ENCODE results near the gene MIF4GD. TPM values are rescaled to one million over a fixed set of nuclear protein-coding genes. Genes with fewer than 3 reads are reported as not detected.
"Not testable (repeated sequence)": the region's sequence is repeated elsewhere in the genome, so short reads cannot be mapped to it uniquely, and the experiment has no call there.

MIF4GD gene
- total RNA-seq, 1 donor = 8.7 TPM

DNA sequence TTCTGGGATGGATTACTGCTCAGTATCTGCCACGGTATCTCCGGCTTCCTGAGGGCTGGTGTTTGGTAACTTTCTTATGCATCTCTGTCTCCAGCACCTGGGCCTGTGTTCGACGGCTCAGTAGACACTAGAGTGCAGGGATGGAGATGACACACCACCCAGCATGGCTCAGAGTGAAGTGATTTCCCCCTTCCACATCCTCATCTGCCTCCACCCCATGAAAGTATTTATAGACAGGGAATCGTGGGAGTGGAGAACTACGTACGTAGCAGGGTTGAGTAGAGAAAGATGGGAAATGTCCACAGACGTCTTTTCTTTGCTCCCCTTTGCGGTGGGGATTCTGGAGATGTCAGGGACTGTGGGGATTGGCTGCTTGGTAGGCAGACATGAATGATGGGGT lies 30.0 kb upstream of the MIF4GD start:
- DNase-seq (ENCODE audit: insufficient read length, low spot score, missing footprints) = no peak
- Histone ChIP-seq H3K36me3 (ENCODE audit: insufficient read depth, low read length) (no peaks in the 10 kb centered on the region), H2AFZ (ENCODE audit: low read length) (no peak overlapping the region), H3K27ac (ENCODE audit: low read depth, low read length) (no peak overlapping the region), H4K20me1 (ENCODE audit: insufficient read depth, low read length) (no peaks in the 10 kb centered on the region), H3K4me2 (ENCODE audit: insufficient read depth, low read length) (no peak overlapping the region), H3K4me3 (ENCODE audit: insufficient read depth, low read length) (no peak overlapping the region), H3K27me3 (ENCODE audit: insufficient read depth, low read length) (no peaks in the 10 kb centered on the region), H3K4me1 (ENCODE audit: insufficient read depth, low read length) (no peaks in the 10 kb centered on the region), H3K9me3 (ENCODE audit: low read depth, low read length) (no peaks in the 10 kb centered on the region), H3K79me2 (ENCODE audit: insufficient read depth, low read length) (no peaks in the 10 kb centered on the region)
- TF ChIP-seq, protein P1, sequence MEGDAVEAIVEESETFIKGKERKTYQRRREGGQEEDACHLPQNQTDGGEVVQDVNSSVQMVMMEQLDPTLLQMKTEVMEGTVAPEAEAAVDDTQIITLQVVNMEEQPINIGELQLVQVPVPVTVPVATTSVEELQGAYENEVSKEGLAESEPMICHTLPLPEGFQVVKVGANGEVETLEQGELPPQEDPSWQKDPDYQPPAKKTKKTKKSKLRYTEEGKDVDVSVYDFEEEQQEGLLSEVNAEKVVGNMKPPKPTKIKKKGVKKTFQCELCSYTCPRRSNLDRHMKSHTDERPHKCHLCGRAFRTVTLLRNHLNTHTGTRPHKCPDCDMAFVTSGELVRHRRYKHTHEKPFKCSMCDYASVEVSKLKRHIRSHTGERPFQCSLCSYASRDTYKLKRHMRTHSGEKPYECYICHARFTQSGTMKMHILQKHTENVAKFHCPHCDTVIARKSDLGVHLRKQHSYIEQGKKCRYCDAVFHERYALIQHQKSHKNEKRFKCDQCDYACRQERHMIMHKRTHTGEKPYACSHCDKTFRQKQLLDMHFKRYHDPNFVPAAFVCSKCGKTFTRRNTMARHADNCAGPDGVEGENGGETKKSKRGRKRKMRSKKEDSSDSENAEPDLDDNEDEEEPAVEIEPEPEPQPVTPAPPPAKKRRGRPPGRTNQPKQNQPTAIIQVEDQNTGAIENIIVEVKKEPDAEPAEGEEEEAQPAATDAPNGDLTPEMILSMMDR (IDR thresholded peaks at IDR 0.05; ENCODE audit: extremely low read depth, low read depth, low read length) = no peak

DNA sequence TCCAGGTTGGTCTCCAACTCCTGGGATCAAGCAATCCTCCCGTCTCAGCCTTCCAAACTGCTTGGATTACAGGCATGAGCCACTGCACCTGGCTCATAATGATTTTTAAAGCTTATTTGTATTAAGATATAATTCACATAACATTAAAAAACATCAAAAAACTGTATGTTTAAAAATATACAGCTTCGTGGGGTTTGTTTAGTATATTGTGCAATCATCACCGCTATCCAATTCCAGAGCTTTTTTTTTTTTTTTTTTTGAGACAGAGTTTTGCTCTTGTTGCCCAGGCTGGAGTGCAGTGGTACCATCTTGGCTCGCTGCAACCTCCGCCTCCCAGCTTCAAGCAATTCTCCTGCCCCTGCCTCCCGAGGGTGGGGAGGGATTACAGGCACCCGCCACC lies 29.2 kb upstream of the MIF4GD start:
- DNase-seq (ENCODE audit: insufficient read length, low spot score, missing footprints) = no peak
- H3K79me2 ChIP-seq (ENCODE audit: insufficient read depth, low read length) = no peaks in the 10 kb centered on the region
- H2AFZ ChIP-seq (ENCODE audit: low read length) = no peak overlapping the region
- H3K27ac ChIP-seq (ENCODE audit: low read depth, low read length) = no peak overlapping the region
- no peak overlapping the region for H3K4me3 ChIP-seq (ENCODE audit: insufficient read depth, low read length)
- H4K20me1 ChIP-seq (ENCODE audit: insufficient read depth, low read length) = no peaks in the 10 kb centered on the region
- H3K27me3 ChIP-seq (ENCODE audit: insufficient read depth, low read length) = no peaks in the 10 kb centered on the region
- TF ChIP-seq, protein P1 (IDR thresholded peaks at IDR 0.05; ENCODE audit: extremely low read depth, low read depth, low read length) = no peak
- no peaks in the 10 kb centered on the region for H3K4me1 ChIP-seq (ENCODE audit: insufficient read depth, low read length)
- no peaks in the 10 kb centered on the region for H3K9me3 ChIP-seq (ENCODE audit: low read depth, low read length)
- H3K4me2 ChIP-seq (ENCODE audit: insufficient read depth, low read length) = no peak overlapping the region
- no peaks in the 10 kb centered on the region for H3K36me3 ChIP-seq (ENCODE audit: insufficient read depth, low read length)

DNA sequence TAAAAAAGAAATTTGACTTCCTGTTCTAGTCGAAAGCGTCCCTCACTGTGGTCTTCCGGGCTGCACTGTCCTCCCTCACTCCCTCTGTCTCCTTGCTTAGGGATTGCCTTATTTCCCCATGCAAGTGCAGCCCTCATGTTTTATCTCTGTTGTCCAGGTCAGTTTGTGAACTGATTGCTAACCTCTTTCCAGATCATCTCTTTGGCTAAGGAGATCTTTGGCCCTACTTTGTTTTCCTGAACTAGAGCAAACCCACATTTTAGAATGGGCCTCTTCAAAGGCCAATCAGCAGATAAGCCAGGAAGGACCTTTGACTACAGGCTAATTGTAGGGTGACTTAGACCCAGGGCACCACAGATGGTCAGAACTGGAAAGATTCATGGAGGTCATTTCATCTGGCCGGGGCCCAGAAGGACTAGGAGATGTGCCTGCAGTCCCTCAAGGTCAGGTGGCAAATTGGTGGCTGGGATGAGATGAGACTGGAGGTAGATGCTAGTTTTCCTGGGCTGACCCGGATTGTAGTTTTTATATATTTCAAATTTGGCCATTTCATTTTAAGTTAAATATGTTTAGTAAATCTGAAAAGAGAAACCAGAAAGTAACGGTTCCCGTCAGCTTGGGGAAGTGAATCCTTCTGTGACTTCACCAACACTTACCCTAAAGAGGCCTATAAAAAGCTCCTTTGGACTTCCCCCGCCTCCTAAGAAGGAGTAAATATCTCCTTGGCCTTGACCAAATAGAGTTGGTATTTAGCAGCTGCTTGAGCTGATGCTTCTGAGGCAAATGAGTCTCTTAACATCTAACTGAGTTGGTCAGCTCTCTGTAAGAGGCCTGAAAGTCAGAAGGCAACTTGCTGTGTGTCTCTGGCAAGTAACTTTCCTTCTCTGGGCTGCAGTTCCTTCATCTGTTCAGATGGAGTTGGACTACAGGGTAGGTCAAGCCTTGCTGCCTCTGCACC lies 24.4 kb upstream of the MIF4GD start:
- H2AFZ ChIP-seq (ENCODE audit: low read length) = no peak overlapping the region
- H3K36me3 ChIP-seq (ENCODE audit: insufficient read depth, low read length) = no peaks in the 10 kb centered on the region
- no peak overlapping the region for H3K4me2 ChIP-seq (ENCODE audit: insufficient read depth, low read length)
- H4K20me1 ChIP-seq (ENCODE audit: insufficient read depth, low read length) = no peaks in the 10 kb centered on the region
- no peaks in the 10 kb centered on the region for H3K4me1 ChIP-seq (ENCODE audit: insufficient read depth, low read length)
- TF ChIP-seq, protein P1 (IDR thresholded peaks at IDR 0.05; ENCODE audit: extremely low read depth, low read depth, low read length) = no peak
- no peaks in the 10 kb centered on the region for H3K9me3 ChIP-seq (ENCODE audit: low read depth, low read length)
- H3K79me2 ChIP-seq (ENCODE audit: insufficient read depth, low read length) = no peaks in the 10 kb centered on the region
- no peaks in the 10 kb centered on the region for H3K27me3 ChIP-seq (ENCODE audit: insufficient read depth, low read length)
- H3K4me3 ChIP-seq (ENCODE audit: insufficient read depth, low read length) = no peak overlapping the region
- DNase-seq (ENCODE audit: insufficient read length, low spot score, missing footprints) = peak; percentile 25
- no peak overlapping the region for H3K27ac ChIP-seq (ENCODE audit: low read depth, low read length)

DNA sequence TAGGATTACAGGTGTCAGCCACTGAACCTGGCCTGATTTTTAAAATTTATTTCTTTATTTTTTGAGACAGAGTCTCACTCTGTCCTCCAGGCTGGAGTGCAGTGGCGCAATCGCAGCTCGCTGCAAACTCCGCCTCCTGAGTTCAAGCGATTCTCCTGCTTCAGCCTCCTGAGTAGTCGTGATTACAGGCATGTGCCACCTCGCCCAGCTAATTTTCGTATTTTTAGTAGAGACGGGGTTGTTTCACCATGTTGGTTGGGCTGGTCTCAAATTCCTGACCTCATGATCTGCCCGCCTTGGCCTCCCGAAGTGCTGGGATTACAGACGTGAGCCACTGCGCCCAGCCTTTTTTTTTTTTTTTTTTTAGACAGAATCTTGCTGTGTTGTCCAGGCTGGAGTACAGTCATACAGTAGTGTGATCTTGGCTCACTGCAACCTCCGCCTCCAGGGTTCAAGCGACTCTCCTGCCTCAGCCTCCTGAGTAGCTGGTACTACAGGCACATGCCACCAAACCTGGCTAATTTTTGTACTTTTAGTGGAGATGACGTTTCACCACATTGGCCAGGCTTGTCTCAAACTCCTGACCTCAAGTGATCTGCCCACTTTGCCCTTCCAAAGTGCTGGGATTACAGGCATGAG lies 21.9 kb upstream of the MIF4GD start:
- H2AFZ ChIP-seq (ENCODE audit: low read length); H3K27me3 ChIP-seq (ENCODE audit: insufficient read depth, low read length); H3K36me3 ChIP-seq (ENCODE audit: insufficient read depth, low read length); H3K9me3 ChIP-seq (ENCODE audit: low read depth, low read length); H3K4me2 ChIP-seq (ENCODE audit: insufficient read depth, low read length); DNase-seq (ENCODE audit: insufficient read length, low spot score, missing footprints); H3K27ac ChIP-seq (ENCODE audit: low read depth, low read length); H3K4me1 ChIP-seq (ENCODE audit: insufficient read depth, low read length); H3K4me3 ChIP-seq (ENCODE audit: insufficient read depth, low read length); H4K20me1 ChIP-seq (ENCODE audit: insufficient read depth, low read length); H3K79me2 ChIP-seq (ENCODE audit: insufficient read depth, low read length): not testable (repeated sequence)

Measured in osteoblast (primary cell).